Measurements from ENCODE around the gene ADGRG6.

Gene ADGRG6

DNA sequence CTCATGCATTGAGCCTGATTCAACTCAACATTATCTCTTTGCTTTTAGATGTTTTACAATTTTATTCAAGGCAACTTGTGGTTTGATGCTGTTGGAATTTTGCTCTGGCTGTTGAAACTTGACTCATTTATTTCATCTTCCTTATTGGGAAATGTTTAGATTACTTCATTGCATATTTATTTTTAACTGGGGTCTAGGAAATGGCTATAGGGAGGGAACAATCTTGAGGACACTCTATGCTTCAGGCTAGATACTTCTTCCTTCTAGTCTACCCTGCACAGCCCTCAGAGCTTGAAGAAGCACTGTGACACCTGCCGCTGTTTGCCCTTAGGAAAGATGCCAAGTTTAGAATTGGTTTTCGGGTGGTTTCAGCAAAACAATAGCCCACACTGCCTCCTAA lies 183.4 kb downstream of the ADGRG6 start:
- no peak for DNase-seq (ENCODE audit: low read depth in 2 of 2)

DNA sequence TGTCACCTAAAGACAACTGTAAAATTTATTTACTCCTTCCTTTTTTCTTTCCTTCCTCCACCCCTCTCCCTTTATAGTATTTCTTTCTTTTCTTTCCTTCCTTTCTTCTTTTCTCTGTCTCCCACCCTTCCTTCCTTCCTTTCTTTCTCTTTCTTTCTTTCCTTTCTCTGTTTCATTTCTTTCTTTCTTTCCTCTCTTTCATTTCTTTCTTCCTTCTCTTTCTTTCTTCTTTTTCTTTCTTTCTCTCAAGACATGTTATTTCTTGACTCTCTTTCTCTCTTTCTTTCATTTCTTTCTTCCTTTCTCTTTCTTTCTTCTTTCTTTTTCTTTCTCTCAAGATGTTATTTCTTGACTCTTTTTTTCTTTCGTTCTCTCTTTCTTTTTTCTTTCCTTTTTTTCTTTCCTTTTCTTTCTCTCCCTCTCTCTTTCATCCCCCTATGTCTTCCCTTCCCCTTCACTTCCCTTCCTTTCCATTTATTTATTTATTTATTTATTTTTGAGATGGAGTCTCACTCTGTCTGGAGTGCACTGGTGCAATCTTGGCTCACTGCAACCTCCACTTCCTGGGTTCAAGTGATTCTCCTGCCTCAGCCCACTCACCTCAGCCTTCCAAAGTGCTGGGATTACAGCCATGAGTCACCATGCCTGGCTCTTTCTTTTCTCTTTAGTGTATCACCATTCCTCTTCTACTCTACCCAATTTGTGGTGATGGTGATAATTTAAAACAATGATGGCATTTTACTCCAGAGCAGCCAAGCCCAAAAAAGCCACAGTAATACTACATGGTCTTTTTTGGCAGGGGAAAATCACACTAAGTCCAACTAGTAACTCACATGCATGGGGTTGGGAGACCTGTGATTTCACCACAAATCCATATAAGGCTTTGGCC lies 188.2 kb downstream of the ADGRG6 start:
- DNase-seq (ENCODE audit: low read depth in 2 of 2) = no peak
